Fibroblast of mammary gland (primary cell): ENCODE results near the gene USB1.

ENCODE experiments used
- DNase-seq: peaks from one replicate; pipeline ENCODE4 v3.0.0-alpha.2; 2010; ENCODE audit warnings: low read depth
- H3K4me3 ChIP-seq: 2 replicates; pipeline ENCODE4 v1.5.1; 2011; ENCODE audit warnings: low read depth, mild to moderate bottlenecking, low read length, moderate library complexity; ENCODE audit not compliant: control insufficient read depth
- CTCF ChIP-seq: conservative IDR thresholded peaks from 2 replicates; pipeline ENCODE4 v1.5.1; 2011; ENCODE audit warnings: low read depth, low read length, inconsistent platforms; ENCODE audit not compliant: control insufficient read depth, insufficient read depth

Gene USB1

GRCh38 chr16:58021661-58022551 lies 20.7 kb downstream of the USB1 start:
- peak; percentile 75 for DNase-seq
- TF ChIP-seq CTCF: no peak
- H3K4me3 ChIP-seq: no peak overlapping the region

GRCh38 chr16:58022601-58023371 lies 21.6 kb downstream of the USB1 start:
- no peak for TF ChIP-seq CTCF
- H3K4me3 ChIP-seq: no peak overlapping the region
- peak; percentile 76 for DNase-seq

GRCh38 chr16:58024486-58025350 lies 23.5 kb downstream of the USB1 start:
- H3K4me3 ChIP-seq: peak overlapping the region; percentile 41
- TF ChIP-seq CTCF: no peak
- DNase-seq: no peak

GRCh38 chr16:58025351-58026138 lies 24.3 kb downstream of the USB1 start, which contains the start of gene MMP15:
MMP15 (plus strand) TSS chr16:58025754; CDS start chr16:58026351, 597 bp downstream.
- no peak for TF ChIP-seq CTCF
- H3K4me3 ChIP-seq: peak within 1 kb of the TSS; percentile 41
- DNase-seq: peak; percentile 46

GRCh38 chr16:58026139-58026704 lies 25.0 kb downstream of the USB1 start:
- DNase-seq: peak; percentile 28
- peak overlapping the region; percentile 20 for H3K4me3 ChIP-seq
- no peak for TF ChIP-seq CTCF

GRCh38 chr16:58026705-58027160 lies 25.5 kb downstream of the USB1 start:
- H3K4me3 ChIP-seq: peak overlapping the region; percentile 13
- TF ChIP-seq CTCF: no peak
- no peak for DNase-seq
